Hematopoietic multipotent progenitor cell treated with erythropoietin and hydrocortisone succinate and interleukin-3 and kit ligand, for 4 days (in vitro differentiated cells): ENCODE data around the gene PARP14.
"Not testable (repeated sequence)": the region's sequence is repeated elsewhere in the genome, so short reads cannot be mapped to it uniquely, and the experiment has no call there.

ENCODE experiments used
- DNase-seq: peaks from one replicate; pipeline ENCODE4 v3.0.0-alpha.2; 2015

Gene PARP14

DNA sequence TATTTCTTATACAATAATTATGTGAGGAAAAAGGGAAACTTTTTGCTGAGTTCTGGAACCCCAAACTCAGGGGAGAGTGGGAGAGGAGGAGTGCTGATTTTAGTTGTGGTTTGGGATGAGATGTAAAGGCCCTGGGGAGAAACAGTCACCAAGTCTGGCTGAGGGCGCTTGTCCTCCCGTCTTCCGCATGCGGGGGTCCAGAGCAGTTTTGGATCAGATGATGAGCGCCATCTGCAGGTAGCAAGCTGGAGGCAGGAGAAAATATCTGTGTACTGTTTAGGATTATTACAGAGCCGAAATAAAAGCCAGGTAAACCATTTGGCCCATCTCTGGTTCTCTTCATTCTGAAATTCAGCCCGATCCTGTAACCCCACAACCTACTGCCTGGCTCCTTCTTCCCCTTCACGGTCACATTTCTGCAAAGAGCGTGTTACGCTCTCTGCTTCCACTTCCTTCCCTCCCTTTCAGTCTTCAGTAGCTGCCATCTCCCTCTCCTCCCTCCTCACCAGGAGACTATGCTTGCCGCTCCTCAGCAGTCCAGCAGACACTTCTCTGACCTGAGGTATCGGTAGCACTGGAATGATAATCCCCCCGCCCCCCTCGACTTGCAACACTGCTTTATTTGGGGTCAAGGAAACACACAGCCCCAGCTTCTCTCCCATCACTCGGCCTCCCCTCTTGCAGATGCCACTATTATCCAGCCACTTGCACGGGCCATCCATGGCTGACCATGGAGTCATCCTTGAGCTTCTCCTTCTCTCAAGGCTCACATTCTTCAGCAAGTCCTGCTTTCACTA is 1.4 kb upstream of the PARP14 start:
- DNase-seq = peak; percentile 94

DNA sequence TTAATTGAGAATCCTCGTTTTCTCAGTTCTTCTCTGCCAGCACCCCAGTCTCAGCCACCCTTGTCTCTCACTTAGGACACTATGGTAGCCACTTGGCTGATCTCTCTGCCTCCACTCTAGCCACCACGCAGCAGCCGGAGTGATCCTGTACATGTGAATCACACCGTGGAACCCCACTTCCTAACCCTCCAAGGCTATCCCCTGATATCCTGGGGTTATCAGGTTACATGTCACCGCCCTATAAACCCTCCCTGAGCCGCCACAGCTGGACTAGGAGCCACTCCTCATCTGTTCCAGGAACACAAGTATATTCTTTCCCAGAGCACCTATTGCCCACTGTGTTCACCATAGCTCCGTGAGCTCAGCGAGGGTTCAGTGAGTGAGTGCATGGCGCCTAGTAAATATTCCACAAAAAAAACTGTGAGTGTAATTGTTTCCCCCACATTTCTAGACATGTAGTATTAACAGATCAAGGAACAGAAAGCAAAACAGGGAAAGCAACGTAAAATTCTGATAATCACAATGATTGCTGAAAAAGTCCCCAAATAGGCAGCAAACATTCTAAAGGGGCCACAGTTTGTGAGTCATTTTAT is 661 bp upstream of the PARP14 start:
- DNase-seq = peak; percentile 36

- peak; percentile 18 for DNase-seq
These were observed 790 bp downstream of the PARP14 start for GRCh38 chr3:122681284-122681973.

DNA sequence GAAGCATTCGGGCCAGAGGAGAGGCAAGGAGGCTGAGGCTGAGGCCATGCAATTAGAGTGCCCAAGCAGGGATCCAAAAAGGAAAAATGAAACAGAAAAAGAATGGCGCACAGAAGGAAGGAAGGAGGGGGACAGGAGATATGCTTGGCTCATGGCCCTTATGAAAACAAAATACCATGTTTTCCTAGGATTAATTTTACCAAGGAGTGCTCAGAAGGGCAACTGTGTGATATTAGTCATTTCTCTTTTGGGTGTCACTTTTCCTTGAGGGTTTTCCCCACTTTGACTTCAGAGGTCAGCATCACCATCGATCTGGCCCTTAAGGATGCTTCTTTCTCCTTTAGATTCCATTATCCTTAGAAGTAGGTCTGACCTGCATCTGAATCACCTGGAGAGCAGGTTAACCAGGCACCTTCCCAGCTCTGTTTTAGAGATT is 1.4 kb downstream of the PARP14 start:
- DNase-seq = no peak

- not testable (repeated sequence) for DNase-seq
These were observed 2.3 kb downstream of the PARP14 start for GRCh38 chr3:122682778-122683411.

- DNase-seq = no peak
These were observed 6.7 kb downstream of the PARP14 start for GRCh38 chr3:122687298-122687697.

- DNase-seq = peak; percentile 20
These were observed 8.4 kb downstream of the PARP14 start for GRCh38 chr3:122688996-122689395.

GRCh38 chr3:122689587-122689986 is 8.9 kb downstream of the PARP14 start:
- DNase-seq = peak; percentile 41

- DNase-seq = no peak
These were observed 9.5 kb downstream of the PARP14 start for GRCh38 chr3:122690096-122690495.

DNA sequence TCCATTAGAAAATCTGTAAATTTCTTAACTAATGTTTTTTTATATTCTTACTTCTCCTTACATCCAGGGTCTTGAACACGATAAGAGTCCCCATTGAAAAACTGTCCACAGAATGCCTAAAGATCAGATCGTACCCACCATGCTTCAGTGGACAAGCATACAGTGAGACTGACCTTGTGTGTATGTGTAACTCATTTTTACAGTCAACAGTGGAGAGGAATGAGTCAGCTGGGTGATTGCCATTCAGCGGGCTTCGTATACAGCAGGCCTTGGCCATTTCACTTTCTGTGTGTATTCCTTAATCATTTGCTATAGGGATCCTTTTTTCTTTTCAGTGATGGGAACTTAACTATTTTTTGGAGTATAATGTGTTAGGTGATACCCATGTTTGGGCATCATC is 10.6 kb downstream of the PARP14 start:
- DNase-seq = no peak

GRCh38 chr3:122692674-122693073 is 12.0 kb downstream of the PARP14 start:
- no peak for DNase-seq

GRCh38 chr3:122694966-122695365 is 14.3 kb downstream of the PARP14 start:
- DNase-seq = no peak

GRCh38 chr3:122695927-122696561 is 15.4 kb downstream of the PARP14 start:
- no peak for DNase-seq

DNA sequence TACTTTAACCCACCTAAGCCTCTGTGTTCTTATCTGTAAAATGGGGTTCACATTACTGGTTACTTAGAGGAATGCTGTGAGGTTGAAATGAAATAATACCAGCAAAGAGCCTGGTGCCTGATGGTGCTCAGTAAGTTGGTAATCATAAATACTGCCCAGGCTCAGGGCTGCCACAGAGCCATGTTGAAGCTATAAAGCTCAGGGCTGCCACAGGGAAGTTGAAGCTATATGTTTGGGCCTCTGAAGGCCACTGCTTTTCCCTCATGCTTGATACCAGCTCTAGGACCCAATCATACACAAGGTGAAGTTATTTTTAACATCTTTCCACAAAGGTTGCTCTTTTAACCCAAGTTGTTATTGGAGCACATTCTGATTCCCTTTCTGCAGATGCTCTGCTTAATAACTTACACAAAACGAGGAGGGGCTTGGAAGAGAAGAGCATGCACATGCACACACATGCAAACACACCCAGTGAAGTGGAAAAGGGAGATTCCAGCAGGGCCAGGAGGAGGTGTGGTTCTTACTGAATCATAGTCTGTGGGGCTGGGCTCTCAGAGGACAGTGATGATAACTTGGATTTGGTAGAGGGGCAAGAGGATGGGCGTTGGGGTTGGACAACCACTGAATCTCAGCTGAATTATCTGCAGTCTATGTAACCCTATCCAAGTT is 17.4 kb downstream of the PARP14 start:
- DNase-seq = no peak

DNA sequence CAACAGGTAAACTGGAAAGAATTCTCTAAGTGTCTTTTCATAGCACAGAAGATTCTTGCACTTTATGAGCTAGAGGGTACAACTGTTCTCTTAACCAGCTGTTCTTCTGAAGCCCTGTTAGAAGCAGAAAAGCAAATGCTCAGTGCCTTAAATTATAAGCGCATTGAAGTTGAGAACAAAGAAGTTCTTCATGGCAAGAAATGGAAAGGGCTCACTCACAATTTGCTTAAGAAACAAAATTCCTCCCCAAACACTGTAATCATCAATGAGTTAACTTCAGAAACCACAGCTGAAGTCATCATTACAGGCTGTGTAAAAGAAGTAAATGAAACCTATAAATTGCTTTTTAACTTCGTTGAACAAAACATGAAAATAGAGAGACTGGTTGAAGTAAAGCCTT is 19.6 kb downstream of the PARP14 start:
- no peak for DNase-seq

DNA sequence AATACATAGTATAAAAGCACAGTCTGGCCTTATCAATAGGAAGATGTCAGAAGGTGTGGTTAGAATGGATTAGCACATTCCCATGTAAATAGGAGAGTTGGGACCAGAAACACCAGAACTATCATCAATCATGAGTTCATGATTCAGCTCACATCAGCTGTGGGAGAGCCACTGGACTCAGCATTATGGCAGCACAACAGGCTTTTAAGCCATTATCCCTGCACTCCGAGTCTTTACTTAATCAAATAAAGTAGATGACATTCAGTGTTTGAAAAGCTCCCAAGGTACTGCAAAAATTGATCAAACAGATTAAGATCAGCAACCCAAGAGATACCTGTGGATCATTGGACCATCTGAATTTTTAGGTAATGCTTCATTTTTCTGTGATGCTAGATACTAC is 24.7 kb downstream of the PARP14 start:
- DNase-seq = no peak

GRCh38 chr3:122710616-122711251 is 30.1 kb downstream of the PARP14 start:
- DNase-seq = peak; percentile 23

DNA sequence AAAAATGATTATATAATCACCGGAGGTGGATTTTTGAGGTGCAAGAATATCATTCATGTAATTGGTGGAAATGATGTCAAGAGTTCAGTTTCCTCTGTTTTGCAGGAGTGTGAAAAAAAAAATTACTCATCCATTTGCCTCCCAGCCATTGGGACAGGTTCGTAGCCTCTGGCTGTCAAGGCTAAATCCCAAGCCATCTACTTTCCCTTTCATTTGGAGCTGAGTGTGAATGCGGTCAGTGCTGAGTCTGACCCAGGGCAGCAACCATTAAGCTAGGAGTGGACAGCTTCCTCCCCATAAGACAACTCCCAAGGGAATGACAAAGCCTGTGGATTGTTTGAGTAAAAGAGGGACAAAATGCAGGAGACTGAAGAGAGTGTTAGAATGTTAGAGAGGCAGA is 33.6 kb downstream of the PARP14 start:
- DNase-seq = no peak

DNA sequence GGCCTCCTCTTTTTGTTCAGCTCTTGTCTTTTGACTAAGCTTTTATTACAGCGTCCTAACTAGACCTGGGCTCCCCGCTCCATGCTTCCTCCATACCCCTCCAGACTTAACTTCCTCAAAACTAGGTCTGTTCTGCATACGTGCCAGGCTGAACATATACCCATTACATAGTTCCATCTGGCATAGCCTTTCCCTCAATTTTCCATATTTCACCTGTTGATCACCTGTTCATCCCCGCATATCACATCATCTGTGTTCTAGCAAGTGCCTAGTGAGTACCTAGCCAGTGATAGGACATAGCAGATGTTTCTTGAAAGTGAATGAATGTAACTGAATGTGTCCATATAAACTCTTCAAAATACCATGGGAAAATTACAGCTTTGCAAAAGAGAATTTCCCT is 36.0 kb downstream of the PARP14 start:
- DNase-seq = no peak

DNA sequence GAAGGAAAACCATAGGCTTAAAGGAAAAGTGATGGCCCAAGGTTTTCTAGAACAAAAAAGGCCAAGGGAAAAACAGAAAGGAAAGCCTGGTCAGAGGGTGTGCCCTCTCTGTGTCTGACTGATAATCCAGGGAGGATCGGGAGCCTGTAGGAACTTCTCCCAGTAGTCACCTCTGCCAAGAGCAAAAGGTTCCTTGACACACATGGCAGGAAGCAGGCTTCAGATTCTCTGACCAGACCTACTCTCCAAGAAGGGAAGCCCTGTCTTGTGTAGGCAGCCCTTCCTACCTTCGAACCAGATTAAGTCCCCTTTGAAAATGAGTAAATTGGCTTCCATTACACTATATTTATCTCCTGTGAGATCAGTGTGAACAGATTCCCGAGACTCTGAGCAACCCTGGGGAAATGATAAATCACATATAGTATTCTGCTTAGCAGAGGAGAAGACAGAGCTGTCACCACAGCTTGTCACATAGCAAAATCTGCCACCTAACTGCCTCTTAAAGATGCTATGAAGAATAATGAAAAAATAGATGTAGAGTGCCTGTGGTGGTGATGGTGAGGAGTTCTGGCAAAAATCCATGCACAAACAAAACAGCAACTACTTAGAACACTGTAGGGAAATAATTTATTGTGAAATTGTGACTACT is 38.8 kb downstream of the PARP14 start:
- no peak for DNase-seq

GRCh38 chr3:122725106-122725505 is 44.5 kb downstream of the PARP14 start:
- DNase-seq = no peak
